Mesenteric fat pad (tissue), 1 donor: ENCODE results near the gene FMO1. TPM values are rescaled to one million over a fixed set of nuclear protein-coding genes. Genes with fewer than 3 reads are reported as not detected.

Experiments used
- total RNA-seq: library from RNA; stranded (reverse); fragmentation: NEBNext Ultra II Directional; extraction: Animal tissue kit (Norgen Biotek cat#: 25700); gene quantifications from one replicate; pipeline ENCODE4 v1.2.1, GENCODE V29; 2021
- donor health status: DM: yes; HTN: yes; CAD: no.

FMO1 gene
- total RNA-seq, 1 donor from 2014 or later = 0.58 TPM

Other genes with a start within 250 kb of the FMO1 start
- 2.3 TPM for gene FMO3, start 157.6 kb upstream of the FMO1 start, total RNA-seq
- gene FMO2, start 63.2 kb upstream of the FMO1 start, total RNA-seq = 45.2 TPM
- 3.6 TPM for gene FMO4, start 65.7 kb downstream of the FMO1 start, total RNA-seq
- gene PRRC2C, start 237.0 kb downstream of the FMO1 start, total RNA-seq = 139 TPM